Mucosa of gallbladder (tissue), 1 donor: ENCODE results near the gene RAD51B. TPM values are rescaled to one million over a fixed set of nuclear protein-coding genes. Genes with fewer than 3 reads are reported as not detected.
A peak's percentile ranks its signal among the peaks of the same experiment; 100 is the strongest.
"Not testable (repeated sequence)": the region's sequence is repeated elsewhere in the genome, so short reads cannot be mapped to it uniquely, and the experiment has no call there.

Experiments used
- DNase-seq: peaks from one replicate; pipeline ENCODE4 v3.0.0-alpha.2; 2020; ENCODE audit warnings: low spot score
- total RNA-seq: library from RNA; stranded (reverse); gene quantifications from one replicate; pipeline ENCODE4 v1.2.1, GENCODE V29; 2021
- donor health status: DM: no; HTN: no; CAD: no.

RAD51B gene
- total RNA-seq, 1 donor from 2014 or later: 18.5 TPM

- DNase-seq: no peak
These were observed 921.4 kb downstream of the RAD51B start for GRCh38 chr14:68740788-68741476.

GRCh38 chr14:68741477-68741791, 921.9 kb downstream of the RAD51B start:
- DNase-seq: no peak

DNA sequence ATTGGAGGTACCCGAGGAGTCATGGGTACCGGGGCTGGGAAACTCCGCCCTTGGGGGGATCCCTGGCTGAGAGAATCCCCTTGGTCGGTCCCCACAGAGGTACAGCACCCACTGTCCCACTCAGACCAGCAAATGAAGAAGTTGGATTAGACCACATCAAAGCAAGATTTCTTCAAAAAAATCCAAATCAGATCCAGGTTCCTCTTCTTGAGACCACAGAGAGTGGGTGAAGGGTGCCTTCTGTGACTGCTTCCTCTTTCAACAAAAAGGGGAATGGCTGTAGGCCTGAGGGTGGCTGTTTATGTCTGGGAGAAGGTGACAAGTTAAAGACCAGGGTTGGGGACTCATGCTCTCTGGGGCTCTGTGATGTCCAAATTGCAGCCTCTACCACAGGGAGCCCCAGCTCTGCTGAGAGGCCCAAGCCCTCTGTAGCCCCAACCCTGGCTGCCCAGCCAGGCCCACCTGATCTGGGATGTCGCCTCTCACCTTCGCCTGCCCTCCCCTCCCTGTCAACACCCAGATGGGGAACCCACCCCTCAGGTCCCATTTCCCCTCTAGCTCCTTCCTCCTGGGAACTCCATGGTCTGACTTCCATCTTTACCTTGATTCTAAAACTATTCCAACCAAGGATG, 922.4 kb downstream of the RAD51B start:
- no peak for DNase-seq

- no peak for DNase-seq
These were observed 925.0 kb downstream of the RAD51B start for GRCh38 chr14:68744613-68745012.

GRCh38 chr14:68747393-68747792, 927.8 kb downstream of the RAD51B start:
- DNase-seq: no peak

DNA sequence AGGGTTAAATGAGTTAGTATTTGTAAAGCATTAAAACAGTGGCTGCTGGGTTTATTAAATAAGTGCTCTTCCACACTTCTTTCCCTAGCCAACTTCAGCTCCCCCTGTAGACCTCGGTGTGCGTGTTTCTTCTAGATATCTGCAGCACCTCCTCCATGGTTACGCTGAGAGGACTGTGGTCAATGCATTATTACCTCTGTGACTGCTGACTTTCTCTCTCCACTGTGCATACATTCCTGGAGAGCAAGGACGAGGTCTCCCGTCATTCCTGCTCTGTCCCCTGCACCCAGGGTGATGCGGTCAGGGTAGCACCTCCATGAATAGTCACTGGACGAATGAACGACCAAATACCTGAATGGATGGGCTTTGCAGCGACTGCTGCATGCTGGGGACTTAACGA, 928.7 kb downstream of the RAD51B start:
- DNase-seq: no peak

- no peak for DNase-seq
These were observed 929.1 kb downstream of the RAD51B start for GRCh38 chr14:68748691-68749090.

GRCh38 chr14:68749487-68750475, 930.2 kb downstream of the RAD51B start:
- no peak for DNase-seq

DNA sequence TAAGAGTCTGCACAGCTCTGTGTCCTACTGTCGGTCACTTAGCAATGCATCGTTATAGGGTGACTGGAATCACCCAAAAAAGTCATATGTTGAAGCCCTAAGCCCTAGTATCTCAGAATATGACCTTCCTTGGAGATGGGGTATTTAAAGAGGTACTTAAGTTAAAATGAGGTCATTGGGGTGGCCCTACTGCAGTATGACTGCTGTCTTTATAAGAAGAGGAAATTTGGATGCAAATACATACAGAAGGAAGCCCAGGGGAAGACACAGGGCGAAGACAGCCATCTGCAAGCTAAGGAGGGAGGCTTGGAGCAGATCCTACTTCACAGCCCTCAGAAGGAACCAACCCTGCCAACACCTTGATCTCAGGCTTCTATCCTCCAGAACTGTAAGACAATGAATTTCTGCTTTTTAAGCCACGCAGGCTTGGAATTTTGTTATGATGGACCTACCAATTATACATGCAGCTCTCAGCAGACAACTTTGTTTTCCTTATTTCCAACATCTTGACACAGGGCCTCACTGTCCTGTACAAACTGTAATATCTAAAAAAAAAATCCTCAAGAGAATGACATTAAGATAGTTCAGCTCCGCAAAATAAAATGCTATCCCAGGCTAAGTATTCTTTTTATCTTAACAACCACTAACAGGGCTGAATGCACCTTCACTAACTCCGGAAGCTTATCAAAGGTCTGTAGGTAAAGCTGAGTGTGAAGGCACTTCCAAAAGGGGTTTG, 932.9 kb downstream of the RAD51B start:
- no peak for DNase-seq

GRCh38 chr14:68753690-68754089, 934.1 kb downstream of the RAD51B start:
- no peak for DNase-seq

GRCh38 chr14:68755016-68755353, 935.4 kb downstream of the RAD51B start:
- DNase-seq: no peak

GRCh38 chr14:68756000-68756481, 936.5 kb downstream of the RAD51B start:
- no peak for DNase-seq

- no peak for DNase-seq
These were observed 937.2 kb downstream of the RAD51B start for GRCh38 chr14:68756734-68757133.

- peak; percentile 49 for DNase-seq
These were observed 938.1 kb downstream of the RAD51B start for GRCh38 chr14:68757618-68758081.

- DNase-seq: no peak
These were observed 938.7 kb downstream of the RAD51B start for GRCh38 chr14:68758301-68758700.

DNA sequence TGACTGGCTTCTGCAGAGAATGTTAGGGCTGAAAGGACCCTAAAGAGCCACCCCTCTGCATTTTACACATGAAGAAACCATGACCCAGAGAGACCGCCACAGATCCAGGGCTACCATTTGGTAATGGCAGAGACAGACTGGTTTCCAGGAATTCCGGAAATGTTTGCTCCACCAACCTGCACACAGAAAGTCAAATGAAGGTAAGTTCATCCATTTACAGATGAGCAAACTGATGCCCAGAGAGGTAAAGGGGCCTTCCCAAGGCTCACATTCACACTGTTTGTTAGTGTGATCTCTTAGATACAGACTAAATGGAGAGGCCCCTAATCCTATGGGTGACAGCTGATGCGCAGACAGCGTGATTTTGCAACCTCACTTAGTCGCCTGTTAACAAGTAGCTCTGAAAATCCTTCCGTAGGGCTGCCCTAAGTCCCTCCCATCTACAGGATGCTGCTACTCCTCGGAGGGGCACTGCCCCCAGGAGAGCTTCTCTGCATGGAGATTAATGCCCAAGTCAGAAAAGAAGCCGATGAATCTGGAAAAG, 939.5 kb downstream of the RAD51B start:
- no peak for DNase-seq

DNA sequence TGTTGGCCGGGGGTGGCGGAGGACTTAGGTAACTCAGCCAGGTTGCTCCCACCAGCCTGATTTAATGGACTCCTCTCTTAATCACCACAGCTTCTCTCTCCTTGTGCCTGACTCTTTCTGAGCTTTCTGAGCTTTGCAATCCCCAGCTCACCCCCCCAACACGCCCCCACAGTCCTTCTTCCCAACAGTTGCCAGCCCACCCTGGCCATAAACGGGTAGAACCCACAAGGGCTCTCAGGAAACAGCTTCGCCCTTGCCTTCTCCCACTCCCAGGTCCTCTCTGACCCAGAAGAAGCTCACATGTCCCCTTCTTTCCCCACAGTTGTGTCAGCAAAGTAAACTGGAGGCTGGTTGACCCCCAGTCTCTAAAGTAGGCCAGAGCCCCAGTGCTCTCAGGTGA, 940.4 kb downstream of the RAD51B start:
- no peak for DNase-seq

GRCh38 chr14:68760761-68761160, 941.2 kb downstream of the RAD51B start:
- no peak for DNase-seq

DNA sequence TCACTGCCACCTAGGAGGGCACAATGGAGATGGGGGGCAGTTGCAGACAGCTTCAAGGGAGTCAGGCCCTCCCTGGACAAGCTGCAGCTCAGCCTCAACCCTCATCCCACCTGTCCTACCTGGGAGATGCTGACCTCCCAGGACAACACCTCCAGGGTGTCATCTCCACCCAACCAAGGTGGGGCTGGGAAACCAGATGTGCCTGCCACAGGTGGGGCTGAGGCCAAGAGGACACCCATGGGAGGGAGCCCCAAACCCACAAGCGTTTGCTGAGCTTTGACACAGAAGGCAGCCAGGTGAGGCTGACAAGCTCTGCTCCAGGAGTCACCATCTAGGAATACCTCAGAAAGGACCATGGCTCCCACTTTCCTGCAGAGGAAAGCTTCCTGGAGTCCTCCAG, 941.8 kb downstream of the RAD51B start:
- no peak for DNase-seq

DNA sequence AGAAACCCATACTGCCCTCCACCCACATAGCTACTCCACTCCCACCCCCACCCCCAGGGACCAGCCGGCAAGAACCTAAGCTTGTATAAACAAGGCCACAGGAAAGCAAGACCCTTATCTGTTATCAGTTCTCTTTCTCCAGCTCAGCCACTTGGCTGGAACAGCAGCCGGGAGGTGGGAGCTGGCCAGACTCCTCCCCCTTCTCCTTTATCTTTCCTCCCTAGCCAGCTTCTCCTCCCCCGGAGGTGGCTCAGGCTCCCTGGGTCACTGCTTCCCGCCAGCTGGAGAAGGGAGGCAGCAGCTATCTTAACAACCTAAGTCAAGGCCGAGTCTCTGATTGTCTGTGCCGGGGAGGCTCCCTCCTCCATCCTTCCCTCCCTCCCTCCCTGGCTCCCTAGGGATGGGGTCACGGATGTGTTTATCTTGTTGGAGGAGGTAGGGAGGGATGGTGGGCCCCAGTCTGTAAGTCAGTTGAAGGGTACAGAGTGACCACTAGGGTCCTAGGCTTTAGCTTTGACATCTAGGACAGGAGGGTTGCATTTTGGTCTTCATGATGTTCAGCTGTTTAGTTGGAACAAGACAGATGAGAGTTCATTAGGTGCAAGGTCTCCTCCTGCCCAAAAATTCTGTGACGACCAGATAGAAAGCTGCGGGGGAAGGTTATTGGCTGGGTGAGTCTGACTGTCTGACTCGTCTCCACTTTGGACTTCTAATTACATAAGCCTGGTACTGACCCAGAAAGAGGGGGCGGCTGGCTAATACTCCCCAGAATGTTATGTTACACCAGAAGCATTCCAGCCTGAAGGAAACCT, 943.6 kb downstream of the RAD51B start:
- peak; percentile 53 for DNase-seq

DNA sequence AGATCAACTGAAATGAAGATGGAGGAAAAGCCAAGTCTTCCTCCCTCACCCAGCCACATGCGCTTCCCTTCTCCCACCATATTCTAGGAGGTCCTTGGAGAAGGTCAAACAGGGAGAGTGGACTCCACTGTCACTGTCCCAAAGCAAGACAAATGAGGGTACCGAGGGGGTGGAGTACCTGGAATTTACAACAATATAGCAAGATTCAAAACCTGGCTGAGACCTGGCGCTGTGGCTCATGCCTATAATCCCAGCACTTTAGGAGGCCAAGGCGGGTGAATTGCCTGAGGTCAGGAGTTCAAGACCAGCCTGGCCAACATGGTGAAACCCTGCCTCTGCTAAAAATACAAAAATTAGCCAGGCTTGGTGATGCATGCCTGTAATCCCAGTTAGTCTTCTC, 944.3 kb downstream of the RAD51B start:
- not testable (repeated sequence) for DNase-seq
